ENCODE measurements around the gene C7orf33.
"Not testable (repeated sequence)": the region's sequence is repeated elsewhere in the genome, so short reads cannot be mapped to it uniquely, and the experiment has no call there.

Gene C7orf33

DNA sequence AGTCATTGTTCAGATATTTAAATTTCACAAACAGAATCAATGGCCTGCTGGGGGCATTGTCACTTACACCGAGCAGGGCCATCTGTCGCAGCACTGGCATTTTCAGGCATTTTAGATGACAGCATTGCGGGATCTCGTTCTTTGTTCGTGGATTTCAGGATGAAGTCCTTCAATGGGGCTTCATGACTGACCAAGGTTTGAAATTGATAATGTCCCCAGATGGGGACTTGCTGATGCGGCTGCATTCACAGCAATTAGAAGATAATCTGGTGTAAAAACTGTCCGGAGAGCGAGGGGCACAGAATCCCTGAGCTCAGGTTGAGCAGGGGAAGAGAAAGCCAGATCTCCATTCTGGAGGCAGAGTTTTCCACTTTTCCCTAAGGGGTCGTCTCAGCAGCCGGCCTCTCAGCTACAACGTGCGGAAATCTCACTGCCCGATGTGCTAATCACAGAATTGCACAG is 1.9 kb upstream of the C7orf33 start:
- no peak overlapping the region for H3K4me3 Mint-ChIP-seq
- no peaks in the 10 kb centered on the region for H3K36me3 Mint-ChIP-seq (ENCODE audit: low read depth)
- no peak overlapping the region for H3K27ac Mint-ChIP-seq
- H3K4me1 Mint-ChIP-seq (ENCODE audit: low read depth), result peaks cover 14% of the 10 kb centered on the region
- no peak for DNase-seq (ENCODE audit: low spot score)
- no peaks in the 10 kb centered on the region for H3K9me3 Mint-ChIP-seq
- peaks cover 45% of the 10 kb centered on the region for H3K27me3 Mint-ChIP-seq (ENCODE audit: low read depth)

DNA sequence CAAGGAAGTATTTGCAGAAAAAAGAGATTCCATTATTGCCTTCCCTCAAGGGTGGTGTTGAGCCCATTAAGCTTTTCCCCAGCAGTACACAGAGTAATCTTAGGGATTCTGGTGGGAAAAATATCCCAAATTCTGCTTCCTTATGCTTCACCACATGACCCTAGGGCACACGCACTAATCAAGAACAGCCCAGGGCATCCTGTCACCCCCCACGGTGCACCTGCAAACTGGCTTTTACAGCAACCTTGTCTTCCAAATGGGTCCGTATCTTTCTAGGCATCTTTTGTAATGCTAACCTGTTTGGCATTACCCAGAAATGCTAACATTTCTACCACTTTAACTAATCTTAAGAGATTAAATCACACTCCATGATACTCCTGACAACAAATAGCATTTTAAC is 926 bp upstream of the C7orf33 start:
- Mint-ChIP-seq H3K4me1 (ENCODE audit: low read depth) (peaks cover 7% of the 10 kb centered on the region), H3K4me3 (no peak overlapping the region), H3K36me3 (ENCODE audit: low read depth) (no peaks in the 10 kb centered on the region), H3K27ac (no peak overlapping the region), H3K9me3 (no peaks in the 10 kb centered on the region), H3K27me3 (ENCODE audit: low read depth) (peaks cover 47% of the 10 kb centered on the region)
- no peak for DNase-seq (ENCODE audit: low spot score)

DNA sequence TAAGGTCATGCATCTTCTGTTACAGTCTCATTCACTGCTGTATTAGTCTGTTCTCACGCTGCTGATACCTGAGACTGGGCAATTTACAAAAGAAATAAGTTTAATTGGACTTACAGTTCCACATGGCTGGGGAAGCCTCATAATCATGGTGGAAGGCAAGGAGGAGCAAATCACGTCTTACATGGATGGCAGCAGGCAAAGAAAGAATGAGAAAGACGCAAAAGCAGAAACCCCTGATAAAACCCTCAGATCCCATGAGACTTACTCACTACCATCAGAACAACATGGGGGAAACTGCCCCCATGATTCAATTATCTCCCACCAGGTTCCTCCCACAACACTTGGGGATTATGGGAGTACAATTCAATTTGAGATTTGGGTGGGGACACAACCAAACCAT is 5.8 kb downstream of the C7orf33 start:
- H3K4me1 Mint-ChIP-seq (ENCODE audit: low read depth); H3K9me3 Mint-ChIP-seq; DNase-seq (ENCODE audit: low spot score); H3K27ac Mint-ChIP-seq; H3K4me3 Mint-ChIP-seq; H3K36me3 Mint-ChIP-seq (ENCODE audit: low read depth): not testable (repeated sequence)
- H3K27me3 Mint-ChIP-seq (ENCODE audit: low read depth), result peaks cover 25% of the 10 kb centered on the region

DNA sequence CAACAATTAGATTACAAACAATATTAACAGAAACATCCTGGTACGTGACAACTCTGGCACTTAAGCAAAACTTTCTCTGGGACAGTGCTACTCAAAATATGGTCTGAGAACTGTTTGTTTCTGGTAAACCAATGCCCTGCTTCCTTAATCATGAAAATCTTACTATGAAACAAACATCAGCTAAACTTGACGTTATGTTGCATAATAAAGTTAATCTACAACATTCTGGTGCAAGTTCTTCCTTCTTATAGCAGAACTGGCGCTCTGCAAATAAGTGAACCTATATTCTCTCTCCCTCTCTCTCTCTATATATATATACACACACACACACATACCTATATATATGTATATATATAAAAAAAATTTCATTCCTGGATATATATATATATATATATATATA is 7.8 kb downstream of the C7orf33 start:
- H3K27ac Mint-ChIP-seq, result no peak overlapping the region
- peaks cover 14% of the 10 kb centered on the region for H3K9me3 Mint-ChIP-seq
- no peak overlapping the region for H3K4me3 Mint-ChIP-seq
- H3K27me3 Mint-ChIP-seq (ENCODE audit: low read depth), result peaks cover 28% of the 10 kb centered on the region
- DNase-seq (ENCODE audit: low spot score), result no peak
- H3K4me1 Mint-ChIP-seq (ENCODE audit: low read depth), result no peaks in the 10 kb centered on the region
- H3K36me3 Mint-ChIP-seq (ENCODE audit: low read depth), result no peaks in the 10 kb centered on the region

DNA sequence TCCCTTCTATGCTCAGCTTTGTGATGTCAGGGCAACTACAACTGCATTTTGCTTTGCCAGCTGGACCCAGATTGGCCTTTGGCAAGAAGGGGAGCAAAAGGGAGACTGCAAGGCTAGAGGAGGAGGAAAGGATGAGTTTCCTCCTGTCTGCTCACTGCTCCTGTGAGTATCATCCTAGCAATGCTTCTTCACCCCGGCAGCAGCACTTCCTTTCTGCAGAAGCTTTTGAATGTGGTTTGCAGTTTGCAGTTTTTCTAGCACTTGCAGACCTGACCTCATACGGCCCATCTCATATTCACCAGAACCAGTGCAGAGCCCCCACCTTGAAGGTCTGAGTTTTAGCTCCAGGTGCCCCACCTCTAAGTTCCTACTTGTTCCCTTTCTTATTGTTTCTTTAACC is 14.8 kb downstream of the C7orf33 start:
- no peak for DNase-seq (ENCODE audit: low spot score)
- Mint-ChIP-seq H3K4me1 (ENCODE audit: low read depth) (peaks cover 14% of the 10 kb centered on the region), H3K4me3 (no peak overlapping the region), H3K27me3 (ENCODE audit: low read depth) (peaks cover 33% of the 10 kb centered on the region), H3K27ac (no peak overlapping the region), H3K36me3 (ENCODE audit: low read depth) (peaks cover 1% of the 10 kb centered on the region), H3K9me3 (peaks cover 31% of the 10 kb centered on the region)

DNA sequence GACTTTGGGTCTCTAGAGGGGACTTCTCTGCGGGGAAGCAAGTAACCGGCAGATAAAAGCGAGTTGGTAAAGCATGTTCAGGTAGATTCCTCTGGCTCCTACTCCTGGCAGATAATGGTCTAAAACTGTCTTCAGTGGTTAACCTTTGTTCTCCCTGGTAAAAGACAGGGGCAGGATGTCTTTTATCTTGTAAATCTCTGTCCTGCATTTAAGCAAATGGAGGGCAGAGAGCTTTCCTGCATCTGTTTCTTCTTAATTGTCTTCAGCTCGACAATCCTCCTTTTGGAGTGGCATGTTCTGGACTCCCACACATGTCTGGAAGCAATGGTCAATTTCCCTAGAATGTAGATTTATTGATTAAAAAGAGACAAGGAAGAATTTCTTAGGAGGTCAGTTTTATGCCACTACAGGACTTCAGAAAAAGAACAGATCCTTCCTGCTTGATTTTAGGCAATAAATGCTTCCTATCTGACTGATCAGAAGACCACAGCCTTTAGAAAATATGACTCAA is 16.6 kb downstream of the C7orf33 start:
- Mint-ChIP-seq H3K27ac (no peak overlapping the region), H3K9me3 (peaks cover 31% of the 10 kb centered on the region), H3K4me3 (no peak overlapping the region), H3K36me3 (ENCODE audit: low read depth) (peaks cover 1% of the 10 kb centered on the region), H3K27me3 (ENCODE audit: low read depth) (peaks cover 38% of the 10 kb centered on the region), H3K4me1 (ENCODE audit: low read depth) (peaks cover 14% of the 10 kb centered on the region)
- no peak for DNase-seq (ENCODE audit: low spot score)

DNA sequence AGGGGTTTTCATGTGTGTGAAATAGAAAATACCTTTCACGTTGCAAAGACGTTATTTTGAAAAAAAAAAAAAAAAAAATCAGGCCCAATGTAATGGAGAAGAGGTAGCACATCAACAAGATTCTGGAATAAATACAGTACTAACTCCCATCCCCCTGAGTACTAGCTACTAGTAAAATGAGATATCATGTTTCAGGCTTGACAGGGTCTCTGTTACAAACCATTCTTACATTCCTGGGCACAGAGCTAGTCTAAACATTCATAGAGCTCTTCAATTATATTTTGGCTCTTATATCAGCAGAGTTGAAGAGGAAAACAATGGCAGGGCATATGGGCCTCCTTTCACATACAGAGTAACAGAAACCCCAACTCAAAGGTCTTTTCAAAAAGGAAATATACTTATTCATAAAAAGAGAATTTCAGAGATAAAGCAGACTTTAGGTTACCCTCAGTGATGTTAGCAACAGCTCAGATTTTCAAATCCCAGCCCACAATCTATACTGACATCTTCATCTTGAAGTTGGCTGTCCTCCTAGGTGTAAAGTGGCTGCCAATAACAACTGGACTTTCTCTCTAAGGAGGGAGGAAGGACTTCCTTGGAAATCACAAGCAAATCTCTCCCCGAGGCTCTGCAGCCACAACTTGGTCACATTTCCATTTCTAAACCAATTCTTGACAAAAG is 18.6 kb downstream of the C7orf33 start:
- DNase-seq (ENCODE audit: low spot score), result no peak
- Mint-ChIP-seq H3K27ac (no peak overlapping the region), H3K4me3 (no peak overlapping the region), H3K36me3 (ENCODE audit: low read depth) (peaks cover 1% of the 10 kb centered on the region), H3K27me3 (ENCODE audit: low read depth) (peaks cover 42% of the 10 kb centered on the region), H3K4me1 (ENCODE audit: low read depth) (peaks cover 14% of the 10 kb centered on the region), H3K9me3 (peaks cover 19% of the 10 kb centered on the region)

DNA sequence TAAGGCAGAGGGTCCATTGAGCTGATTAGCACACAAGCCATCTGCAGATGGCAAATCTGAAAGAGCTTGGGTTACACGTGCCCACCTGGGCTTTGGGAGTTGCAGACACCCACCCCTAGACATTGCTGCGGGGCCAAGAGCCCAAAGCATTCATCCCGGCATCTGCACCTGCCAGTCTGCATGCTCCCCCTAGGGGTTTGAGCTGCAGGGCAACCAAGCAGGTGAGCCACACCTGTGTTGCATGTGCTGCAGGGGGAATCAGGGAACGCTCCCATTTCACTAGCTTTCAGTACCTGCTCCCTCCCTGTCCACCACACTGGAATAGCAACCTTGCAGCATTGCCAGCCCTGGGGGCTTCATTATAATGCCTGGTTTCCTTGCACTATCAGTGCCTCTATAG is 21.1 kb downstream of the C7orf33 start:
- no peak for DNase-seq (ENCODE audit: low spot score)
- Mint-ChIP-seq H3K36me3 (ENCODE audit: low read depth) (no peaks in the 10 kb centered on the region), H3K4me3 (no peak overlapping the region), H3K9me3 (no peaks in the 10 kb centered on the region), H3K4me1 (ENCODE audit: low read depth) (peaks cover 14% of the 10 kb centered on the region), H3K27me3 (ENCODE audit: low read depth) (peaks cover 42% of the 10 kb centered on the region), H3K27ac (no peak overlapping the region)

DNA sequence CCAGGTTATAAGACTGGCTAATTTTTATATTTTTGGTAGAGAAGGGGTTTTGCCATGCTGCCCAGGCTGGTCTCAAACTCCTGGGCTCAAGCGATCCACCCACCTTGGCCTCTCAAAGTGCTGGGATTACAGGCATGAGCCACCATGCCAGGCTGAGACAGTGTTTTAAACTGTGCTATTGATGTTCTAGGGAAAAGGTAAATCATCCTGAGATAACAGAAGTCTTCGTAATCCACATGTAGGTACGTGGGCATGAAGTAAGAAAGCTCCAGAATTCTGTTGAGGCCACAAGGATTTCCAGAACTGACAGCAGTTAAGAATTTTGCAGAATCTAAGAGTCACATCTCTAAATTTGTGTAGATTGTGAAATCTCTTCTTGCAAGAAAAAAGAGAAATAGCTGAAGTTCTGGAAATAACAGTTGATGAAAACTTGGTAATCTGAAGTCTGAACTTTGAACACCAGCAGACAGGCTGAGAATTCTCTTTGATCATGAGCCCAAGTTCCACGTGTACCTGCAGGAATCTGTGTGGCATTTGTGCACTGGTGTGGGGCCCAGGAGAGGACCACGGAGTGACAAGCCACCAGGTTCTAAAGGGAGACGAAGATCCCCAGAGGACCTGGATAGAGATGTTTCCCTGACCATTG is 24.6 kb downstream of the C7orf33 start:
- H3K4me1 Mint-ChIP-seq (ENCODE audit: low read depth), result no peaks in the 10 kb centered on the region
- peaks cover 46% of the 10 kb centered on the region for H3K27me3 Mint-ChIP-seq (ENCODE audit: low read depth)
- H3K9me3 Mint-ChIP-seq, result peaks cover 14% of the 10 kb centered on the region

DNA sequence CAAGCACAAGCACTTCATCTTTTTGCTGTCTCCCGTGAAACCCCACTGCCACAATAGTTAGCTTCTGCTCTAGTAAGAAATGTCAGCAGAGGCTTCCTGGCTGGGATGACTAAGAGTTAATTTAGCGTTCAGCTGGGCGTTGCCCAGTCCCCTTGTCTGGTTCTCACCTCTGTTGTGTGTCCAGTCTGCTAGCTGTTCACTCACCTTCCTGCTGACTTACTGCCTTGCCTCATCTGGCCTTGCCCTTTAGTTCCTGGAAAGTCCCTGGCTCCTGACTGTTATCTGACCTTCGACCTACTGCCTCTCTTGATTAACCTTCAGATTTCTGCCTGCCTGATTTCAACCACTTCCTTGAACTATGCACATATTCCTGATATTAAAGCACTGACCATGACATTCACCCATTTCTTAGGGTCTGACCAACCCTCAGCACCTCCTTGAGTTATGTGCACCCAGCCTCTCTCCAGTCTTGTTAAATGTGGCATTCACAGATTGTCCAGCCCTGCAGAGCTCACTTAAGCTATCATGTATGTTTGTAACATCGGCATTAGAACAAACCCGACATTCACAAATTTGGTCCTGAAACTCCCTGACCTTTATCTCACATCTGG is 30.3 kb downstream of the C7orf33 start:
- DNase-seq (ENCODE audit: low spot score), result no peak
- Mint-ChIP-seq H3K27ac (no peak overlapping the region), H3K4me1 (ENCODE audit: low read depth) (peaks cover 22% of the 10 kb centered on the region), H3K36me3 (ENCODE audit: low read depth) (no peaks in the 10 kb centered on the region), H3K4me3 (no peak overlapping the region), H3K27me3 (ENCODE audit: low read depth) (peaks cover 14% of the 10 kb centered on the region), H3K9me3 (peaks cover 26% of the 10 kb centered on the region)

More for the DNA sequence above, 24.6 kb downstream of the C7orf33 start:
- Mint-ChIP-seq H3K4me3 (no peak overlapping the region), H3K36me3 (ENCODE audit: low read depth) (no peaks in the 10 kb centered on the region), H3K27ac (no peak overlapping the region)
- no peak for DNase-seq (ENCODE audit: low spot score)

DNA sequence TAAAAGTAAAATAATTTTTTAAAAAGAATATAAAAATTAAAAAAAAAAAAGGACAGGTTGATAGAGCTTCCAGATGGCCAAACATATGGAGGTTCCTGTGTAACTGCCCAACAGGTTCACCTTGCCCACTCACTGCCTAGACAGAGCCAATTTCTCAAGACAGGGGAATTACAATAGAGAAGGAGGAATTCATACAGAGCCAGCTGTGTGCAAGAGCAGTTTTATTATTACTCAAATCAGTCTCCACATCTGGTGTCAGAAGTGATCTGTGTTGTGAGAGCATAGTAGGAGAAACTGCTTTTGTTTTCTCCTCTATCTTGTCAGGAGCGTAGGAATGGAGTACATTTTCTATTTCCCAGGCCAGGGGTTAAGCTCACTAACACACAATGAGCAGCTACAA is 31.0 kb downstream of the C7orf33 start:
- Mint-ChIP-seq H3K27me3 (ENCODE audit: low read depth) (peaks cover 11% of the 10 kb centered on the region), H3K9me3 (peaks cover 26% of the 10 kb centered on the region), H3K27ac (no peak overlapping the region), H3K4me3 (no peak overlapping the region), H3K36me3 (ENCODE audit: low read depth) (no peaks in the 10 kb centered on the region), H3K4me1 (ENCODE audit: low read depth) (peaks cover 23% of the 10 kb centered on the region)
- DNase-seq (ENCODE audit: low spot score), result no peak

DNA sequence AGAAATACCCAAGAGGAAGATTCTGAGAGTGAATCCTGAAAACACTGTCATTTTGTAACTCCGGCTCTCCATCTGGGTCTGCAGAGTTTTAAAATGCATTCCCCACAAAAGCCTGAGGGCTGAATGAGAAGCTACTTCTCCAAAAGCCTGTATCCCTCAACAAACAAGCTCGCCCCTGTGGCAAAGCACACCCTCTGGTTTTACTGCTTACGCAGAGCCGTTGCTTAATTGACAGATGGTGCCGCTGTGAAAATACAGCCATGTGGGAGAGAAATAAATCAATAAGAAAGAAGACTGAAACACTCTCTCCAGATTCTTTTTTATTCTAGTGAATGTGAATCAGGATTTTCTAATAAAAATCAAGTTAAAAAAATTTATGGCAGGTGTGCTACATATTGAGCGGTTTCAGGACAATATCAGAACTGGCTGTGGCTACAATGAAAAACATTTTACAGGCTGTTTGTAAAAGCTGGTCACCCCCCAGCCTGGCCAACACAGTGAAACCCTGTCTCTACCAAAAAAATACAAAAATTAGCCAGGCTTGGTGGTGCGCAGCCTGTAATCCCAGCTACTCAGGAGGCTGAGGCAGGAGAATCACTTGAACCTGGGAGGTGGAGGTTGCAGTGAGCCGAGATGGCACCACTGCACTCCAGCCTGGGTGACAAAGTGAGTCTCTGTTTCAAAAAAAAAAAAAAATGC is 32.5 kb downstream of the C7orf33 start:
- no peak for DNase-seq (ENCODE audit: low spot score)
- peaks cover 12% of the 10 kb centered on the region for H3K27me3 Mint-ChIP-seq (ENCODE audit: low read depth)
- peaks cover 34% of the 10 kb centered on the region for H3K4me1 Mint-ChIP-seq (ENCODE audit: low read depth)
- peaks cover 19% of the 10 kb centered on the region for H3K9me3 Mint-ChIP-seq
- no peaks in the 10 kb centered on the region for H3K36me3 Mint-ChIP-seq (ENCODE audit: low read depth)
- H3K27ac Mint-ChIP-seq, result no peak overlapping the region
- H3K4me3 Mint-ChIP-seq, result no peak overlapping the region

DNA sequence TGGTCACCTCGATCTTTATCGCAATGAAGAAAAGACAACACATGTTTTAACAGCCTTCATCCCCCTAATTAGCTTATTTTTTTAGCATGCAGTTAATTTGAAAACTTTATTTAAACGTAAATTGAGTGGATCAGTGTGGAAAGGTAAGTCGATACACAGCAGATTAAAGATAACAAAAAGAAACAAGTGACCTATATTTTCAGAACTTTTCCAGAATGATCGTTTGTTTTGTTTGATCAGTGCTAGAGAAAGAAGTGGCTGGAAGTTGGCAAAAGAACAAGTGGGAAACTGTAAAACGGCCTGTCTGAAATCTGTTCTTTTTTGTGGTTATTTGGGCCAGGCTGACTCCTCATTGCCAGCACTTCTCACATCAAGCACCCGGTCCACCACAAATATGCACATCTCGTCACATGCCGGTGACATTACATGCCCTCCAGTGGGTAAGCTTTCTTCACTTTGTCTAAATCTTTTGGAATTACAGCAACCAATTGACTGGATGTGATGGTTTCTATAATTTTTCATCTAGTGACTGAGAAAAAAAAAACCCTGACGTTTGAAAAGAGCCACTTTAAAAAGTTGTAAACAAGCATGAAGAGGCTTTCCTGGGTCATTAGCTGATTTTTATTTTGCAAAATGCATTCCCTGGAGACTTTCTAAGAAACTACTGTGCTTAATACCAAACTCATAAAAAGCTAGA is 33.2 kb downstream of the C7orf33 start:
- peaks cover 12% of the 10 kb centered on the region for H3K9me3 Mint-ChIP-seq
- H3K4me1 Mint-ChIP-seq (ENCODE audit: low read depth), result peaks cover 39% of the 10 kb centered on the region
- DNase-seq (ENCODE audit: low spot score), result no peak
- H3K27me3 Mint-ChIP-seq (ENCODE audit: low read depth), result peaks cover 7% of the 10 kb centered on the region
- H3K36me3 Mint-ChIP-seq (ENCODE audit: low read depth), result no peaks in the 10 kb centered on the region
- H3K27ac Mint-ChIP-seq, result no peak overlapping the region
- H3K4me3 Mint-ChIP-seq, result no peak overlapping the region
